ENCODE results near the gene FLAD1. TPM values are rescaled to one million over a fixed set of nuclear protein-coding genes. Genes with fewer than 3 reads are reported as not detected.
"Not testable (repeated sequence)": the region's sequence is repeated elsewhere in the genome, so short reads cannot be mapped to it uniquely, and the experiment has no call there.

FLAD1 gene
- total RNA-seq, 4 donors from 2014 or later: 12.6 to 33.8 (median 20.7) TPM

- TF ChIP-seq, protein P1, sequence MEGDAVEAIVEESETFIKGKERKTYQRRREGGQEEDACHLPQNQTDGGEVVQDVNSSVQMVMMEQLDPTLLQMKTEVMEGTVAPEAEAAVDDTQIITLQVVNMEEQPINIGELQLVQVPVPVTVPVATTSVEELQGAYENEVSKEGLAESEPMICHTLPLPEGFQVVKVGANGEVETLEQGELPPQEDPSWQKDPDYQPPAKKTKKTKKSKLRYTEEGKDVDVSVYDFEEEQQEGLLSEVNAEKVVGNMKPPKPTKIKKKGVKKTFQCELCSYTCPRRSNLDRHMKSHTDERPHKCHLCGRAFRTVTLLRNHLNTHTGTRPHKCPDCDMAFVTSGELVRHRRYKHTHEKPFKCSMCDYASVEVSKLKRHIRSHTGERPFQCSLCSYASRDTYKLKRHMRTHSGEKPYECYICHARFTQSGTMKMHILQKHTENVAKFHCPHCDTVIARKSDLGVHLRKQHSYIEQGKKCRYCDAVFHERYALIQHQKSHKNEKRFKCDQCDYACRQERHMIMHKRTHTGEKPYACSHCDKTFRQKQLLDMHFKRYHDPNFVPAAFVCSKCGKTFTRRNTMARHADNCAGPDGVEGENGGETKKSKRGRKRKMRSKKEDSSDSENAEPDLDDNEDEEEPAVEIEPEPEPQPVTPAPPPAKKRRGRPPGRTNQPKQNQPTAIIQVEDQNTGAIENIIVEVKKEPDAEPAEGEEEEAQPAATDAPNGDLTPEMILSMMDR (IDR thresholded peaks at IDR 0.05): no peak
- TF ChIP-seq POLR2A (IDR thresholded peaks at IDR 0.05): peak; percentile 71 to 77
- Histone ChIP-seq H3K4me1 (peaks cover 3 to 8% of the 10 kb centered on the region in 2 donors), H3K4me3 (peak overlapping the region; percentile 50 to 73), H3K27ac (peak overlapping the region; percentile 99), H3K27me3 (no peaks in the 10 kb centered on the region), H3K36me3 (no peaks in the 10 kb centered on the region), H3K9me3 (no peaks in the 10 kb centered on the region)
- peak; percentile 94 to 96 for DNase-seq
- intact Hi-C loops (cut with DNase I; ENCODE audit: low total_unique reads): no loop called here
Observed at GRCh38 chr1:154974808-154975408, 8.2 kb upstream of the FLAD1 start.

GRCh38 chr1:154975409-154976059 lies 7.6 kb upstream of the FLAD1 start:
- Histone ChIP-seq H3K27me3 (no peaks in the 10 kb centered on the region), H3K4me3 (peak overlapping the region; percentile 50 to 73), H3K9me3 (no peaks in the 10 kb centered on the region), H3K4me1 (peaks cover 0 to 8% of the 10 kb centered on the region in 2 donors), H3K27ac (peak overlapping the region; percentile 99), H3K36me3 (no peaks in the 10 kb centered on the region)
- peak; percentile 65 to 76 for DNase-seq
- intact Hi-C loops (cut with DNase I; ENCODE audit: low total_unique reads): no loop called here
- TF ChIP-seq, protein P1 (IDR thresholded peaks at IDR 0.05): peak in 1 of 4 experiments; percentile 2
- no peak for TF ChIP-seq POLR2A (IDR thresholded peaks at IDR 0.05)

- H3K4me3 ChIP-seq; H3K4me1 ChIP-seq; H3K36me3 ChIP-seq; intact Hi-C loops (cut with DNase I; ENCODE audit: low total_unique reads); DNase-seq; H3K9me3 ChIP-seq; H3K27me3 ChIP-seq; H3K27ac ChIP-seq: not testable (repeated sequence)
Observed at GRCh38 chr1:154977762-154978161, 5.4 kb upstream of the FLAD1 start.

DNA sequence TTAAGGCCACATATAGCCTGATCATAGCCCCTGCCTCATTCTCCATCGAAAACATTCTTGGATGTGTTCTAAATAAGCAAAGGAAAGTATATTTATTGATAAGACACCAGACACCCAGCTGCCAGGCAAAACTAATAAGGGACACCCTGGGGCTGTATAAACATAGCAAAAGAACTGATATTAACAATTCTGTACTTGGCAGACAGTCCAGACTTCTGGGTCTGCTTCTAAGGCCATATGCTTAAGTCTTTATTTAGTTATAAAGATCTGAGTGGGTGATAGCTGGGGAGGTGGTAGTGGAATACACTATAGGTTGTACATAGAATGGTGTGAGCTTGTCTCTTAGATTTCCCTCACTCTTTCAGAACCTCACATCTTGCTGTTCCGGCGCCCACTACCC lies 4.8 kb upstream of the FLAD1 start:
- H3K27ac ChIP-seq: no peak overlapping the region
- H3K4me3 ChIP-seq: no peak overlapping the region
- TF ChIP-seq POLR2A (IDR thresholded peaks at IDR 0.05): no peak
- TF ChIP-seq, protein P1 (IDR thresholded peaks at IDR 0.05): no peak
- DNase-seq: no peak
- intact Hi-C loops (cut with DNase I; ENCODE audit: low total_unique reads): no loop called here
- H3K36me3 ChIP-seq: no peaks in the 10 kb centered on the region
- no peaks in the 10 kb centered on the region for H3K4me1 ChIP-seq
- H3K27me3 ChIP-seq: no peaks in the 10 kb centered on the region
- H3K9me3 ChIP-seq: no peaks in the 10 kb centered on the region

GRCh38 chr1:154982341-154982740 lies 803 bp upstream of the FLAD1 start:
- intact Hi-C loops (cut with DNase I; ENCODE audit: low total_unique reads): no loop called here
- H3K4me1 ChIP-seq: peaks cover 0 to 7% of the 10 kb centered on the region in 2 donors
- no peaks in the 10 kb centered on the region for H3K27me3 ChIP-seq
- no peak for TF ChIP-seq POLR2A (IDR thresholded peaks at IDR 0.05)
- TF ChIP-seq, protein P1 (IDR thresholded peaks at IDR 0.05): no peak
- no peaks in the 10 kb centered on the region for H3K9me3 ChIP-seq
- H3K36me3 ChIP-seq: no peaks in the 10 kb centered on the region
- DNase-seq: no peak
- H3K27ac ChIP-seq: peak overlapping the region in 1 of 2 donors; percentile 77
- H3K4me3 ChIP-seq: peak overlapping the region in 1 of 2 donors; percentile 38

Measured in uterus (tissue), 4 donors.